GM23338 (cell line): ENCODE data around the gene RADIL.

Experiments
- CREB1 ChIP-seq: fragments of 250-450 bp; sonication (Bioruptor Pico); IDR thresholded peaks from 2 replicates; pipeline ENCODE4 v1.5.0; 2020; ENCODE audit warnings: low read depth, mild to moderate bottlenecking, moderate library complexity
- CTCF ChIP-seq, 2 experiments: fragments of 200-600 bp in 1 of 2; sonication (generic) in 1 of 2; conservative IDR thresholded peaks; 2 replicates each; pipeline versions ENCODE4 v1.5.1 to v1.6.1; 2016 to 2017; ENCODE audit warnings: antibody characterized with exemption in 2 of 2, low read depth in 2 of 2, mild to moderate bottlenecking in 2 of 2, moderate library complexity in 1 of 2
- EZH2 ChIP-seq: fragments of 200-600 bp; sonication (generic); IDR thresholded peaks from one replicate; pipeline ENCODE4 v1.8.0; 2017; ENCODE audit warnings: antibody characterized with exemption, mild to moderate bottlenecking, low read depth; ENCODE audit not compliant: unreplicated experiment
- EZH2phosphoT487 ChIP-seq: fragments of 200-600 bp; sonication (generic); IDR thresholded peaks from one replicate; pipeline ENCODE4 v1.8.1; 2018; ENCODE audit warnings: antibody characterized with exemption; ENCODE audit not compliant: unreplicated experiment
- JUNB ChIP-seq: IDR thresholded peaks from one replicate; pipeline ENCODE4 v1.6.1; 2016; ENCODE audit warnings: antibody characterized with exemption; ENCODE audit not compliant: unreplicated experiment
- NANOG ChIP-seq: IDR thresholded peaks from 2 replicates; pipeline ENCODE4 v1.6.1; 2016; ENCODE audit warnings: antibody characterized with exemption, borderline replicate concordance
- POLR2AphosphoS5 ChIP-seq: IDR thresholded peaks from 2 replicates; pipeline ENCODE4 v1.6.1; 2016; ENCODE audit warnings: antibody characterized with exemption, low read depth
- STAT1 ChIP-seq: IDR thresholded peaks from one replicate; pipeline ENCODE4 v1.6.1; 2016; ENCODE audit warnings: antibody characterized with exemption; ENCODE audit not compliant: unreplicated experiment
- ZNF114 ChIP-seq: fragments of 250-450 bp; sonication (Bioruptor Pico); IDR thresholded peaks from 2 replicates; pipeline ENCODE4 v1.5.0; 2020; ENCODE audit warnings: mild to moderate bottlenecking, moderate library complexity
- ZNF331 ChIP-seq: fragments of 250-450 bp; sonication (Bioruptor Pico); IDR thresholded peaks from 2 replicates; pipeline ENCODE4 v1.5.0; 2020; ENCODE audit warnings: low read depth, mild to moderate bottlenecking, moderate library complexity
- TF ChIP-seq, protein P1 (sequence below): IDR thresholded peaks from 2 replicates; pipeline ENCODE4 v1.6.1; 2016; ENCODE audit warnings: antibody characterized with exemption
- TF ChIP-seq, protein P2 (sequence below): IDR thresholded peaks from one replicate; pipeline ENCODE4 v1.6.1; 2018; ENCODE audit warnings: antibody characterized with exemption; ENCODE audit not compliant: unreplicated experiment

DNA sequence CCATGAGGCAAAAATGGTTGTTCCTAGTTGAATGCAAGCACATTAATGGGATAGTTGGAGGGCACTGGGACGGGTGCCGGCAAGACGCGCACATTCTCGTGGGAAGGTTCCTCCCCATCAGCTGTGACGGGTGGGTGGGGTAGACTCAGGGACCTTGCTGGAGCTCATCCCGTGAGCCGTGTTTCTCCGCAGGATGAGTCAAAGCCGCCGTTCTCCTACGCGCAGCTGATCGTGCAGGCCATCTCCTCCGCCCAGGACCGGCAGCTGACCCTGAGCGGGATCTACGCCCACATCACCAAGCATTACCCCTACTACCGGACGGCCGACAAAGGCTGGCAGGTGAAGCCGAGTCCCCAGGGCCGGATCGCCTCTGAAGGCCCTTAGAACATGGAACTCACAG lies 128.5 kb downstream of the RADIL start:
- no peak for TF ChIP-seq CTCF (conservative IDR thresholded peaks at IDR 0.05; ENCODE audit: low read depth in 2 of 2)
- TF ChIP-seq CREB1 (CRISPR knock-in tag) = no peak
- no peak for TF ChIP-seq EZH2
- no peak for TF ChIP-seq POLR2AphosphoS5
- TF ChIP-seq EZH2phosphoT487 = no peak
- no peak for TF ChIP-seq ZNF114 (CRISPR knock-in tag)
- no peak for TF ChIP-seq ZNF331 (CRISPR knock-in tag)
- TF ChIP-seq, protein P1, sequence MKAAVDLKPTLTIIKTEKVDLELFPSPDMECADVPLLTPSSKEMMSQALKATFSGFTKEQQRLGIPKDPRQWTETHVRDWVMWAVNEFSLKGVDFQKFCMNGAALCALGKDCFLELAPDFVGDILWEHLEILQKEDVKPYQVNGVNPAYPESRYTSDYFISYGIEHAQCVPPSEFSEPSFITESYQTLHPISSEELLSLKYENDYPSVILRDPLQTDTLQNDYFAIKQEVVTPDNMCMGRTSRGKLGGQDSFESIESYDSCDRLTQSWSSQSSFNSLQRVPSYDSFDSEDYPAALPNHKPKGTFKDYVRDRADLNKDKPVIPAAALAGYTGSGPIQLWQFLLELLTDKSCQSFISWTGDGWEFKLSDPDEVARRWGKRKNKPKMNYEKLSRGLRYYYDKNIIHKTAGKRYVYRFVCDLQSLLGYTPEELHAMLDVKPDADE = no peak
- TF ChIP-seq, protein P2, sequence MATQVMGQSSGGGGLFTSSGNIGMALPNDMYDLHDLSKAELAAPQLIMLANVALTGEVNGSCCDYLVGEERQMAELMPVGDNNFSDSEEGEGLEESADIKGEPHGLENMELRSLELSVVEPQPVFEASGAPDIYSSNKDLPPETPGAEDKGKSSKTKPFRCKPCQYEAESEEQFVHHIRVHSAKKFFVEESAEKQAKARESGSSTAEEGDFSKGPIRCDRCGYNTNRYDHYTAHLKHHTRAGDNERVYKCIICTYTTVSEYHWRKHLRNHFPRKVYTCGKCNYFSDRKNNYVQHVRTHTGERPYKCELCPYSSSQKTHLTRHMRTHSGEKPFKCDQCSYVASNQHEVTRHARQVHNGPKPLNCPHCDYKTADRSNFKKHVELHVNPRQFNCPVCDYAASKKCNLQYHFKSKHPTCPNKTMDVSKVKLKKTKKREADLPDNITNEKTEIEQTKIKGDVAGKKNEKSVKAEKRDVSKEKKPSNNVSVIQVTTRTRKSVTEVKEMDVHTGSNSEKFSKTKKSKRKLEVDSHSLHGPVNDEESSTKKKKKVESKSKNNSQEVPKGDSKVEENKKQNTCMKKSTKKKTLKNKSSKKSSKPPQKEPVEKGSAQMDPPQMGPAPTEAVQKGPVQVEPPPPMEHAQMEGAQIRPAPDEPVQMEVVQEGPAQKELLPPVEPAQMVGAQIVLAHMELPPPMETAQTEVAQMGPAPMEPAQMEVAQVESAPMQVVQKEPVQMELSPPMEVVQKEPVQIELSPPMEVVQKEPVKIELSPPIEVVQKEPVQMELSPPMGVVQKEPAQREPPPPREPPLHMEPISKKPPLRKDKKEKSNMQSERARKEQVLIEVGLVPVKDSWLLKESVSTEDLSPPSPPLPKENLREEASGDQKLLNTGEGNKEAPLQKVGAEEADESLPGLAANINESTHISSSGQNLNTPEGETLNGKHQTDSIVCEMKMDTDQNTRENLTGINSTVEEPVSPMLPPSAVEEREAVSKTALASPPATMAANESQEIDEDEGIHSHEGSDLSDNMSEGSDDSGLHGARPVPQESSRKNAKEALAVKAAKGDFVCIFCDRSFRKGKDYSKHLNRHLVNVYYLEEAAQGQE = no peak
- no peak for TF ChIP-seq STAT1
- no peak for TF ChIP-seq JUNB
- TF ChIP-seq NANOG = no peak
